Suprapubic skin (tissue), 3 donors: ENCODE measurements around the gene TMEM151A.

Source experiments
- CTCF ChIP-seq, 2 donors: fragments of 200-600 bp in 1 of 2; fragments of 450-650 bp in 1 of 2; sonication (generic) in 1 of 2; IDR thresholded peaks; one replicate each; pipeline ENCODE4 v1.5.1; 2016 to 2019; ENCODE audit warnings: antibody characterized with exemption in 2 of 2, mild to moderate bottlenecking in 1 of 2, moderate library complexity in 1 of 2
- POLR2AphosphoS5 ChIP-seq, 3 donors: sonication (generic); formaldehyde crosslinking; IDR thresholded peaks; one replicate each; pipeline ENCODE4 v1.6.1; 2017; ENCODE audit warnings: antibody characterized with exemption in 3 of 3

DNA sequence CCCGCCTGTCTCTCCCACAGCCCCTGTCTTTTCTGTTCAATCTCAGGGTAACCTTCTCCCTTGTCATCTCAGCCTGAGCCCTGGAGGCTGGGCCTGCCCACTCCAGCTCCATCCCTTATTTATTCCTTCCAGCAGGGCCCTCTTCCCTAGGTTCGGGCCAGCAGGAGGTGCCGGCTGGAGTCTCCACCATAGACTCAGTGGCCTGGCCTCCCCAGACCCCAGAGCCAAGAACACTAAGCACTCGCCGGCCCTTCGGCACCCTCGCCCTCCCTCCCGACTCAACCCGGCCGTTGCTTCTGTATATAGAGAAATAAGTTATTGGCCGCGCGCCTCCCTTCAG lies 24.7 kb upstream of the TMEM151A start:
- TF ChIP-seq POLR2AphosphoS5 (IDR thresholded peaks at IDR 0.05) (no peak), CTCF (IDR thresholded peaks at IDR 0.05) (no peak)
